Daoy (cell line): ENCODE results near the gene EIF3L. TPM values are rescaled to one million over a fixed set of nuclear protein-coding genes. Genes with fewer than 3 reads are reported as not detected.

Experiments
- DNase-seq: peaks from one replicate; pipeline ENCODE4 v3.0.0-alpha.2; 2015; ENCODE audit warnings: low read depth
- total RNA-seq: library from RNA; depleted of rRNA; stranded (reverse); fragments of >200 nt; shearing (Covaris generic); gene quantifications from 2 replicates; pipeline ENCODE4 v1.2.3, GENCODE V29; 2014

Gene EIF3L
- total RNA-seq, 1 experiment from 2014 or later, result 288 TPM

- peak; percentile 90 for DNase-seq
Measured at GRCh38 chr22:37905534-37906363, 56.5 kb downstream of the EIF3L start, which contains the start of gene MICALL1. Gene MICALL1 (plus strand): TSS chr22:37906297. CDS start chr22:37906423, 126 bp downstream.

- peak; percentile 30 for DNase-seq
Measured at GRCh38 chr22:37906364-37907008, 57.3 kb downstream of the EIF3L start.

GRCh38 chr22:37907036-37907954, 58.1 kb downstream of the EIF3L start:
- DNase-seq, result peak; percentile 36

GRCh38 chr22:37909766-37910165, 60.5 kb downstream of the EIF3L start:
- DNase-seq, result no peak

- no peak for DNase-seq
Measured at GRCh38 chr22:37910890-37911672, 61.9 kb downstream of the EIF3L start.

- no peak for DNase-seq
Measured at GRCh38 chr22:37911697-37912096, 62.5 kb downstream of the EIF3L start.

GRCh38 chr22:37912171-37912570, 63.0 kb downstream of the EIF3L start:
- no peak for DNase-seq

GRCh38 chr22:37913233-37913721, 64.1 kb downstream of the EIF3L start:
- no peak for DNase-seq

GRCh38 chr22:37916311-37916710, 67.1 kb downstream of the EIF3L start:
- no peak for DNase-seq

- DNase-seq, result no peak
Measured at GRCh38 chr22:37917874-37918548, 68.8 kb downstream of the EIF3L start.

GRCh38 chr22:37918580-37919270, 69.5 kb downstream of the EIF3L start:
- no peak for DNase-seq

- DNase-seq, result no peak
Measured at GRCh38 chr22:37920126-37920525, 70.9 kb downstream of the EIF3L start.

- DNase-seq, result no peak
Measured at GRCh38 chr22:37922191-37922590, 73.0 kb downstream of the EIF3L start.

GRCh38 chr22:37923927-37924326, 74.7 kb downstream of the EIF3L start:
- no peak for DNase-seq

- DNase-seq, result no peak
Measured at GRCh38 chr22:37924386-37925065, 75.3 kb downstream of the EIF3L start.

- DNase-seq, result no peak
Measured at GRCh38 chr22:37925330-37925729, 76.1 kb downstream of the EIF3L start.

GRCh38 chr22:37925767-37926166, 76.5 kb downstream of the EIF3L start:
- no peak for DNase-seq

GRCh38 chr22:37926358-37926757, 77.1 kb downstream of the EIF3L start:
- DNase-seq, result no peak
